IPS-NIHi11 (cell line): Measurements from ENCODE around the gene KRTAP4-4.
"Not testable (repeated sequence)": the region's sequence is repeated elsewhere in the genome, so short reads cannot be mapped to it uniquely, and the experiment has no call there.

Experiments used
- DNase-seq: peaks from one replicate; pipeline ENCODE4 v3.0.0; 2012; ENCODE audit warnings: mixed read lengths, low spot score

Gene KRTAP4-4

GRCh38 chr17:41160648-41161047 lies at the start of gene KRTAP4-4:
Gene KRTAP4-4, minus strand, starts transcription at chr17:41160748. Its CDS starts 57 bp downstream, at chr17:41160691.
- no peak for DNase-seq

- no peak for DNase-seq
These were observed 39.0 kb upstream of the KRTAP4-4 start for GRCh38 chr17:41199421-41200078.

GRCh38 chr17:41196068-41196467 lies 35.5 kb upstream of the KRTAP4-4 start:
- no peak for DNase-seq

- DNase-seq = no peak
These were observed 29.8 kb upstream of the KRTAP4-4 start for GRCh38 chr17:41190328-41190727.

- not testable (repeated sequence) for DNase-seq
These were observed 29.3 kb upstream of the KRTAP4-4 start, which contains the start of gene KRTAP9-1 for GRCh38 chr17:41189837-41190318. Gene KRTAP9-1, plus strand, starts transcription at chr17:41189887. Its CDS starts 0 bp downstream, at chr17:41189887.

GRCh38 chr17:41186872-41187271 lies 26.3 kb upstream of the KRTAP4-4 start:
- no peak for DNase-seq

GRCh38 chr17:41185001-41185400 lies 24.5 kb upstream of the KRTAP4-4 start:
- DNase-seq = no peak

- DNase-seq = no peak
These were observed 24.0 kb upstream of the KRTAP4-4 start, which contains the start of gene KRTAP4-1 for GRCh38 chr17:41184480-41184961. Gene KRTAP4-1, minus strand, starts transcription at chr17:41184911. Its CDS starts 57 bp downstream, at chr17:41184854.

- DNase-seq = no peak
These were observed 18.5 kb upstream of the KRTAP4-4 start for GRCh38 chr17:41178843-41179616.

- DNase-seq = no peak
These were observed 17.8 kb upstream of the KRTAP4-4 start for GRCh38 chr17:41178341-41178740.

GRCh38 chr17:41177727-41178271 lies 17.3 kb upstream of the KRTAP4-4 start, which contains the start of gene KRTAP4-2:
Gene KRTAP4-2, minus strand, starts transcription at chr17:41178221. Its CDS starts 57 bp downstream, at chr17:41178164.
- no peak for DNase-seq

- no peak for DNase-seq
These were observed 16.3 kb upstream of the KRTAP4-4 start for GRCh38 chr17:41176744-41177387.

GRCh38 chr17:41171886-41172285 lies 11.3 kb upstream of the KRTAP4-4 start:
- DNase-seq = no peak

GRCh38 chr17:41168121-41168520 lies 7.6 kb upstream of the KRTAP4-4 start, which contains the start of gene KRTAP4-3:
Gene KRTAP4-3, minus strand, starts transcription at chr17:41168221. Its CDS starts 49 bp downstream, at chr17:41168172.
- DNase-seq = no peak

- no peak for DNase-seq
These were observed 7.0 kb upstream of the KRTAP4-4 start for GRCh38 chr17:41167561-41167960.

- no peak for DNase-seq
These were observed 3.3 kb upstream of the KRTAP4-4 start for GRCh38 chr17:41163828-41164227.

GRCh38 chr17:41160190-41160589 lies 358 bp downstream of the KRTAP4-4 start:
- DNase-seq = not testable (repeated sequence)

GRCh38 chr17:41153856-41154255 lies 6.7 kb downstream of the KRTAP4-4 start:
- no peak for DNase-seq

GRCh38 chr17:41151525-41151924 lies 9.0 kb downstream of the KRTAP4-4 start:
- DNase-seq = no peak

GRCh38 chr17:41150026-41150425 lies 10.5 kb downstream of the KRTAP4-4 start:
- no peak for DNase-seq

- no peak for DNase-seq
These were observed 10.9 kb downstream of the KRTAP4-4 start, which contains the start of gene KRTAP4-5 for GRCh38 chr17:41149652-41149985. Gene KRTAP4-5, minus strand, starts transcription at chr17:41149825. Its CDS starts 58 bp downstream, at chr17:41149767.
